Endothelial cell of umbilical vein (primary cell): ENCODE data around the gene ZNF559. TPM values are rescaled to one million over a fixed set of nuclear protein-coding genes. Genes with fewer than 3 reads are reported as not detected.

Experiments
- BruUV-seq: library from RNA; stranded (reverse); fragments of 400-500 nt; replicated peaks from 2 replicates; lab custom pipeline; 2021; lab: Mats Ljungman, UMichigan
- CTCF ChIA-PET: fragments of 300-600, 350-600 bp; sonication (Branson Sonifier 250); formaldehyde crosslinking; loops from one replicate; lab custom pipeline; 2021; ENCODE audit warnings: antibody characterized with exemption, inconsistent platforms; lab: Charles Lee
- POLR2A ChIA-PET: fragments of 300-600, 350-600 bp; sonication (Branson Sonifier 250); formaldehyde crosslinking; loops from one replicate; lab custom pipeline; 2021; ENCODE audit warnings: antibody characterized with exemption, inconsistent platforms; lab: Charles Lee
- DNase-seq: peaks from one replicate; pipeline ENCODE4 v3.0.0-alpha.2; 2011; ENCODE audit warnings: low read depth, low spot score
- FAIRE-seq: peaks from 2 replicates; lab custom pipeline; 2011; peaks lifted over from hg19 to GRCh38; lab: Jason Lieb, UNC
- H2AFZ ChIP-seq: 2 replicates; pipeline ENCODE4 v1.6.0; 2012; ENCODE audit warnings: low read depth, low read length, control low read depth, inconsistent platforms
- H3K27ac ChIP-seq: 2 replicates; pipeline ENCODE4 v1.5.1; 2011; ENCODE audit warnings: low read depth, mild to moderate bottlenecking, control low read depth, low read length, moderate library complexity; ENCODE audit not compliant: insufficient read depth
- H3K27me3 ChIP-seq, 2 experiments: 2 replicates each; pipeline versions ENCODE4 v1.6.0 to v1.6.1; 2011; ENCODE audit warnings: low read length in 2 of 2, mixed read lengths in 1 of 2; ENCODE audit not compliant: control insufficient read depth in 2 of 2, insufficient read depth in 2 of 2
- H3K36me3 ChIP-seq, 2 experiments: 2 replicates in 1 of 2; 3 replicates in 1 of 2; pipeline ENCODE4 v1.5.1; 2011; ENCODE audit warnings: low read length in 2 of 2, mild to moderate bottlenecking in 1 of 2, moderate library complexity in 1 of 2; ENCODE audit not compliant: control insufficient read depth in 2 of 2, insufficient read depth in 2 of 2; ENCODE audit errors: extremely low read depth in 1 of 2
- H3K4me1 ChIP-seq: 3 replicates; pipeline ENCODE4 v1.5.1; 2011; ENCODE audit warnings: mild to moderate bottlenecking, low read length; ENCODE audit not compliant: control insufficient read depth, insufficient read depth; ENCODE audit errors: extremely low read depth
- H3K4me2 ChIP-seq: 2 replicates; pipeline ENCODE4 v1.6.1; 2011; ENCODE audit warnings: low read length, control low read depth, mixed read lengths; ENCODE audit not compliant: insufficient read depth
- H3K4me3 ChIP-seq, 3 experiments: fragments of 200-600 bp in 1 of 3; sonication (generic), shearing (Covaris generic) in 1 of 3; replicated peaks in 1 of 3; 2 replicates each; pipeline ENCODE4 v1.5.1; 2011 to 2016; ENCODE audit warnings: control low read depth in 3 of 3, low read length in 3 of 3, mild to moderate bottlenecking in 2 of 3, inconsistent platforms in 1 of 3, low read depth in 1 of 3, moderate library complexity in 1 of 3; ENCODE audit not compliant: insufficient read depth in 1 of 3
- H3K79me2 ChIP-seq: 2 replicates; pipeline ENCODE4 v1.6.0; 2012; ENCODE audit warnings: low read length, inconsistent platforms; ENCODE audit not compliant: control insufficient read depth, insufficient read depth
- H3K9ac ChIP-seq: replicated peaks from 2 replicates; pipeline ENCODE3; 2011; ENCODE audit warnings: low read length, control low read depth; ENCODE audit not compliant: insufficient read depth; ENCODE audit errors: extremely low read depth
- H3K9me1 ChIP-seq: replicated peaks from 3 replicates; pipeline ENCODE4 v1.6.0; 2011; ENCODE audit warnings: mild to moderate bottlenecking, low read length; ENCODE audit not compliant: control insufficient read depth, insufficient read depth; ENCODE audit errors: extremely low read depth
- H3K9me3 ChIP-seq: replicated peaks from 2 replicates; pipeline ENCODE4 v1.5.1; 2012; ENCODE audit warnings: low read length, inconsistent platforms; ENCODE audit not compliant: control insufficient read depth, insufficient read depth
- H4K20me1 ChIP-seq: replicated peaks from 2 replicates; pipeline ENCODE3; 2011; ENCODE audit warnings: mild to moderate bottlenecking, low read length; ENCODE audit not compliant: control insufficient read depth, insufficient read depth; ENCODE audit errors: extremely low read depth
- EZH2 ChIP-seq: IDR thresholded peaks from 2 replicates; pipeline ENCODE4 v1.6.1; 2012; ENCODE audit warnings: borderline replicate concordance, low read depth, mild to moderate bottlenecking, moderate library complexity, low read length, inconsistent platforms; ENCODE audit not compliant: severe bottlenecking
- FOS ChIP-seq: IDR thresholded peaks from 2 replicates; pipeline ENCODE4 v1.6.1; 2011; ENCODE audit warnings: mild to moderate bottlenecking, low read length, moderate library complexity, borderline replicate concordance; ENCODE audit not compliant: insufficient read depth
- GATA2 ChIP-seq: IDR thresholded peaks from 2 replicates; pipeline ENCODE4 v1.7.0; 2011; ENCODE audit warnings: low read depth, mild to moderate bottlenecking, moderate library complexity, mixed read lengths, low read length; ENCODE audit not compliant: insufficient read length, insufficient read depth
- JUN ChIP-seq: IDR thresholded peaks from 2 replicates; pipeline ENCODE4 v1.6.1; 2011; ENCODE audit warnings: borderline replicate concordance, low read depth; ENCODE audit not compliant: insufficient read length, insufficient read depth
- MAX ChIP-seq: IDR thresholded peaks from 2 replicates; pipeline ENCODE4 v1.6.1; 2011; ENCODE audit not compliant: insufficient read depth, insufficient read length
- MYC ChIP-seq: IDR thresholded peaks from one replicate; pipeline ENCODE4 v1.6.1; 2011; ENCODE audit warnings: mild to moderate bottlenecking, low read depth, low read length
- POLR2A ChIP-seq: IDR thresholded peaks from 2 replicates; pipeline ENCODE4 v1.6.1; 2012; ENCODE audit warnings: low read depth, mild to moderate bottlenecking, control low read depth, low read length
- POLR2AphosphoS5 ChIP-seq: IDR thresholded peaks from 2 replicates; pipeline ENCODE4 v1.6.1; 2012; ENCODE audit warnings: low read depth, mild to moderate bottlenecking, control low read depth, low read length, moderate library complexity; ENCODE audit not compliant: insufficient read depth
- dilution Hi-C: fragments of 300-500 bp; cut with MboI; formaldehyde crosslinking; loops from one replicate; pipeline ENCODE4 v1.15.0; 2019; ENCODE audit warnings: low sequenced_read_pairs; ENCODE audit not compliant: extremely low pct_ligation_motif_present
- intact Hi-C: fragments of 100-400 bp; cut with micrococcal nuclease; formaldehyde crosslinking; loops from one replicate; pipeline ENCODE4 v1.10.0; 2022
- polyA plus RNA-seq, 4 experiments: library from polyadenylated mRNA; depleted of rRNA in 3 of 4; stranded (reverse) in 3 of 4; unstranded in 1 of 4; fragments of >200 nt; gene quantifications; 2 replicates each; pipeline versions ENCODE4 v1.2.1 to v1.2.3, GENCODE V29; 2011 to 2012; ENCODE audit warnings: missing spikeins in 1 of 4
- total RNA-seq: library from RNA; stranded (reverse); gene quantifications from 2 replicates; pipeline ENCODE4 v1.2.3, GENCODE V29; 2021
- TF ChIP-seq, protein P1 (sequence below), 2 donors: IDR thresholded peaks; 1 replicate in 1 of 2; 2 replicates in 1 of 2; pipeline ENCODE4 v1.5.1; 2011; ENCODE audit warnings: low read length in 2 of 2, mild to moderate bottlenecking in 2 of 2, moderate library complexity in 2 of 2, control low read depth in 1 of 2, inconsistent platforms in 1 of 2, low read depth in 1 of 2; ENCODE audit not compliant: insufficient read depth in 1 of 2; ENCODE audit errors: extremely low read depth in 1 of 2

The ZNF559 gene
- total and polyA plus RNA-seq, 2 donors (not counting 3 experiments of a cell fraction or from before 2014, with no cell fraction given): 7.8 to 13.5 TPM

DNA sequence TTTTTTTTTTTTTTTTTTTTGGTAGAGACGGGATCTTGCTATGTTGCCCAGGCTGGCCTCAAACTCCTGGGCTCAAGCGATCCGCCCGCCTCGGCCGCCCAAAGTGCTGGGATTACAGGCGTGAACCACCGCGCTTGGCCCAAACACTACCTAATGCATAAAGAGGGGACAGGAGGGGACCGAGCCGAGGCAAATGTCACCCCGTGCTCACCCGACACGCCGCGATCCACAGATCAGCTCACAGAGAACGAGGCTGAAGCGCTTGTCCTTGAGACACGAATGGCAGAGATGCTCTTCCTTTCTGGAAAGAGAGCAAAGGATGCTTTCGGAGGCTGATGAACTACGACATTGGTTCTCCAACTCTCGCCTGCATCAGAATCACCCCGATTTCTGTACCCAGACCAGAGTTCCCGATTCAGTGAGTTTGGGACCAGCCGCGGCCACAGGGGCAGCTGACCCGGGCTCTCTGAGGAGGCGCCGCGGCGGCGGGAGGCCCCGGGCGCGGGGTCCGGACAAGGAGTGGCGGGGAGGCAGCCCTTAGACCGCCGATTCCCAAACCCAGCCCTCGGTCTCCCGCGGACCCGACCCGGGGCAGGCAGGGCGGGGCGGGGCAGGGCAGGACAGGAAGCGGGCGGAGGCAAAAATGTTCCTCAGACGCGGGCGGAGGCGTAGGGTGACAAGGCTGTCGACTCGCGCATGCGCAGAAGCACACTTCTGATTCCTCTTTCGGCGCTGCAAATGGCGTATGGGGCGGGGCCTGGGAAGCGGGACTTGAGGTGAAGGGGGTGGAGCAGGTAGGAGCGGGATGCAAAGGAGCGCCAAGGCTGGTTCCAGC lies 14.6 kb upstream of the ZNF559 start, which contains the start of gene ZNF699:
Gene ZNF699 (minus strand): TSS at position 700 of the 835 bp plus-strand sequence. CDS start 4,719 bp downstream, outside the sequence.
- Histone ChIP-seq H3K9ac (peak within 1 kb of the TSS; percentile 76), H3K4me2 (peak within 1 kb of the TSS; percentile 76), H3K4me1 (peaks cover 7% of the 10 kb centered on the region), H3K27ac (peak within 1 kb of the TSS; percentile 55), H3K9me3 (no peaks in the 10 kb centered on the region), H4K20me1 (no peaks in the 10 kb centered on the region), H3K4me3 (peak within 1 kb of the TSS; percentile 52 to 88 (median 67)), H3K79me2 (peaks cover 2% of the 10 kb centered on the region), H2AFZ (peak within 1 kb of the TSS; percentile 65), H3K9me1 (no peaks in the 10 kb centered on the region), H3K36me3 (no peaks in the 10 kb centered on the region), H3K27me3 (no peaks in the 10 kb centered on the region)
- CTCF ChIA-PET: interaction anchor here (1.3 to 3.3 kb wide), 4 partner anchors 10 to 278 kb away, joined by 3 to 14 read pairs (median 4); partner anchors contain the start of genes ZNF266 and ZNF559
- dilution Hi-C loops (no loop called here), intact Hi-C loops (loop anchor here (1.0 to 2.0 kb wide), 5 partner anchors 15 to 483 kb away; partner anchors contain the start of genes ZNF121, ZNF266, ZNF317 and ZNF559)
- POLR2A ChIA-PET: interaction anchor here (0.7 kb wide), 1 partner anchor 14 kb away, joined by 5 read pairs; no protein-coding TSS in a partner anchor
- BruUV-seq: TSS peak; percentile 56
- DNase-seq (peak; percentile 98), FAIRE-seq (peak; percentile 91)
- TF ChIP-seq FOS: no peak
- TF ChIP-seq POLR2AphosphoS5: peak; percentile 22
- TF ChIP-seq MYC: no peak
- no peak for TF ChIP-seq EZH2

- BruUV-seq: no TSS peak
- Histone ChIP-seq H3K9ac (peak overlapping the region; percentile 76), H3K27me3 (no peaks in the 10 kb centered on the region), H3K9me1 (no peaks in the 10 kb centered on the region), H3K4me2 (peak overlapping the region; percentile 50), H2AFZ (peak overlapping the region; percentile 65), H3K27ac (peak overlapping the region; percentile 55), H3K4me1 (peaks cover 7% of the 10 kb centered on the region), H3K79me2 (peaks cover 2% of the 10 kb centered on the region), H3K4me3 (peak overlapping the region; percentile 52 to 88 (median 67)), H3K9me3 (no peaks in the 10 kb centered on the region), H3K36me3 (no peaks in the 10 kb centered on the region), H4K20me1 (no peaks in the 10 kb centered on the region)
- intact Hi-C loops (loop anchor here (1.0 to 5.0 kb wide), 6 partner anchors 14 to 483 kb away; partner anchors contain the start of genes ZNF121, ZNF266, ZNF317 and ZNF559), dilution Hi-C loops (no loop called here)
- no peak for FAIRE-seq
- DNase-seq: no peak
- ChIA-PET CTCF (interaction anchor here (1.3 to 3.3 kb wide), 5 partner anchors 9 to 277 kb away, joined by 3 to 14 read pairs (median 5); partner anchors contain the start of genes ZNF266 and ZNF559), POLR2A (no interaction called here)
- TF ChIP-seq JUN: no peak
- no peak for TF ChIP-seq MAX
- no peak for TF ChIP-seq POLR2AphosphoS5
- no peak for TF ChIP-seq FOS
- no peak for TF ChIP-seq POLR2A
- no peak for TF ChIP-seq GATA2
- no peak for TF ChIP-seq EZH2
- TF ChIP-seq, protein P1, sequence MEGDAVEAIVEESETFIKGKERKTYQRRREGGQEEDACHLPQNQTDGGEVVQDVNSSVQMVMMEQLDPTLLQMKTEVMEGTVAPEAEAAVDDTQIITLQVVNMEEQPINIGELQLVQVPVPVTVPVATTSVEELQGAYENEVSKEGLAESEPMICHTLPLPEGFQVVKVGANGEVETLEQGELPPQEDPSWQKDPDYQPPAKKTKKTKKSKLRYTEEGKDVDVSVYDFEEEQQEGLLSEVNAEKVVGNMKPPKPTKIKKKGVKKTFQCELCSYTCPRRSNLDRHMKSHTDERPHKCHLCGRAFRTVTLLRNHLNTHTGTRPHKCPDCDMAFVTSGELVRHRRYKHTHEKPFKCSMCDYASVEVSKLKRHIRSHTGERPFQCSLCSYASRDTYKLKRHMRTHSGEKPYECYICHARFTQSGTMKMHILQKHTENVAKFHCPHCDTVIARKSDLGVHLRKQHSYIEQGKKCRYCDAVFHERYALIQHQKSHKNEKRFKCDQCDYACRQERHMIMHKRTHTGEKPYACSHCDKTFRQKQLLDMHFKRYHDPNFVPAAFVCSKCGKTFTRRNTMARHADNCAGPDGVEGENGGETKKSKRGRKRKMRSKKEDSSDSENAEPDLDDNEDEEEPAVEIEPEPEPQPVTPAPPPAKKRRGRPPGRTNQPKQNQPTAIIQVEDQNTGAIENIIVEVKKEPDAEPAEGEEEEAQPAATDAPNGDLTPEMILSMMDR (IDR thresholded peaks at IDR 0.05; ENCODE audit: extremely low read depth in 1 of 2, insufficient read depth in 1 of 2, low read depth in 1 of 2, low read length in 2 of 2): no peak
Measured at GRCh38 chr19:9309974-9310446, 14.0 kb upstream of the ZNF559 start.
